GM13977 (cell line): ENCODE data around the gene HCK.
A peak's percentile ranks its signal among the peaks of the same experiment; 100 is the strongest.

Source experiments
- DNase-seq: peaks from one replicate; pipeline ENCODE4 v3.0.0; 2012; ENCODE audit warnings: low spot score
- in situ Hi-C: fragments of 300-500 bp; cut with MboI; formaldehyde crosslinking; loops from one replicate; pipeline ENCODE4 v1.12.0; 2022; ENCODE audit warnings: low sequenced_read_pairs, low pct_unique_long_range_greater_than_20kb, mixed read lengths, inconsistent platforms; ENCODE audit not compliant: unreplicated experiment
- TF ChIP-seq, protein P1 (sequence below): IDR thresholded peaks from 2 replicates; pipeline ENCODE4 v1.5.1; 2012; ENCODE audit warnings: mild to moderate bottlenecking, control low read depth; ENCODE audit not compliant: insufficient read depth; ENCODE audit errors: extremely low read depth, missing control alignments

The HCK gene

DNA sequence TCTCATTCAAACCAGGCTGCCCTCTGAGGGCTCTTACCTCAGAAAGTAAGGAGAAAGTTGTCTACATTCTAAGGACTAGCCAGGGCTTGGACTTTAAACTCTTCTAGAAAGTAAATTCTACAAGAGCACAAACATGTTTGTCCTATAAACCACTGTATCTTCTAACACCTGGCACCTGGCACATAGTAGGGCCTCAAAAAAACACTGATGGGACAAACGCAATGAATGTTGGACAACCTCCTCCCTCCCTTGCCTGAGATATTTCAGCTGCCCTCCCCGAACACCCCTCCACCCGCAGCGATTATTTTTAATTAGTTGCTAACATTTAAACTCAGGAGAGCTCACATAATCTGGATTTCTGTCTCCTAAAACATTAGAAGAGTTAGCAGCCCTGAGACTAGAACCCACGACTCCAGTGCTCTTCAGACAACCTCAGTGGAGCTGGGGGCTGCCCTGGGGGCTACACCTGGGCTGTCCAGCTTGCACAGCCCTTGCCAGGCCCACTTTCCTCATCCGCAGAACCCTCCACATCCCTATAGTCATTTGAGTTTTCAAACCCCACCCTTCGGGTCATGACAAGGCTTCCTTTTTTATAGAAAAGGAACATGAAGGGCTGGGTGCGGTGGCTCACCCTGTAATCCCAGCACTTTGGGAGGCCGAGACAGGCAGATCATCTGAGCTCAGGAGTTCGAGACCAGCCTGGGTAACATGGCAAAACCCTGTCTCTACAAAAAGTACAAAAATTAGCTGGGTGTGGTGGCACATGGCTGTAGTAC is 4.9 kb downstream of the HCK start:
- in situ Hi-C loops, result no loop called here

DNA sequence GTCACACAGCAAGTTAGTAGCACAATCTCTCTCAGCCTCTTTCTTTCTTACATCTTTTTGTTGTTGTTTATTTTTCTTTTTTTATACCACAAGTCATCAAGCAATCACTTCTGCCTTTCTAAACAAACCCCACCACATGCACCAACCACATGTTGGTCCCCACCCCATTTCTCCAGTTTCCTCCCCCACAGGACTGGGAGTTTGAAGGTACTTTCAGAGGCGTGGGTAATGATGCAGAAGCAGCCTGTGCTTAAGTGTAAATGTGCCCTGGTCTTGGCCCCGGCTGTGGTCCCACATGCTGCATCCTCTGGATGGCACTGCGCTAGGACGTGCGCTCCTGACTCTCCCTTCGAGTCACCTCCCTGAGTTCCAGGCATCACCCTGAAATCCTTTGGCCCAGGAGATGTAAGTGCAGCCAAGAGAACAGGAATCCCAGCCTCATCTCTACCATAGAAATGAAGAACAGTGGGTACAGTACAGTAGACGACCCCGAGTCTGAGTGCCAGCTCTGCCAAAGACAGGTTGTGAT is 5.7 kb downstream of the HCK start:
- TF ChIP-seq, protein P1, sequence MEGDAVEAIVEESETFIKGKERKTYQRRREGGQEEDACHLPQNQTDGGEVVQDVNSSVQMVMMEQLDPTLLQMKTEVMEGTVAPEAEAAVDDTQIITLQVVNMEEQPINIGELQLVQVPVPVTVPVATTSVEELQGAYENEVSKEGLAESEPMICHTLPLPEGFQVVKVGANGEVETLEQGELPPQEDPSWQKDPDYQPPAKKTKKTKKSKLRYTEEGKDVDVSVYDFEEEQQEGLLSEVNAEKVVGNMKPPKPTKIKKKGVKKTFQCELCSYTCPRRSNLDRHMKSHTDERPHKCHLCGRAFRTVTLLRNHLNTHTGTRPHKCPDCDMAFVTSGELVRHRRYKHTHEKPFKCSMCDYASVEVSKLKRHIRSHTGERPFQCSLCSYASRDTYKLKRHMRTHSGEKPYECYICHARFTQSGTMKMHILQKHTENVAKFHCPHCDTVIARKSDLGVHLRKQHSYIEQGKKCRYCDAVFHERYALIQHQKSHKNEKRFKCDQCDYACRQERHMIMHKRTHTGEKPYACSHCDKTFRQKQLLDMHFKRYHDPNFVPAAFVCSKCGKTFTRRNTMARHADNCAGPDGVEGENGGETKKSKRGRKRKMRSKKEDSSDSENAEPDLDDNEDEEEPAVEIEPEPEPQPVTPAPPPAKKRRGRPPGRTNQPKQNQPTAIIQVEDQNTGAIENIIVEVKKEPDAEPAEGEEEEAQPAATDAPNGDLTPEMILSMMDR, result no peak
- DNase-seq, result no peak
- in situ Hi-C loops, result no loop called here

More for the DNA sequence above, 4.9 kb downstream of the HCK start:
- DNase-seq, result no peak
- TF ChIP-seq, protein P1, result no peak

DNA sequence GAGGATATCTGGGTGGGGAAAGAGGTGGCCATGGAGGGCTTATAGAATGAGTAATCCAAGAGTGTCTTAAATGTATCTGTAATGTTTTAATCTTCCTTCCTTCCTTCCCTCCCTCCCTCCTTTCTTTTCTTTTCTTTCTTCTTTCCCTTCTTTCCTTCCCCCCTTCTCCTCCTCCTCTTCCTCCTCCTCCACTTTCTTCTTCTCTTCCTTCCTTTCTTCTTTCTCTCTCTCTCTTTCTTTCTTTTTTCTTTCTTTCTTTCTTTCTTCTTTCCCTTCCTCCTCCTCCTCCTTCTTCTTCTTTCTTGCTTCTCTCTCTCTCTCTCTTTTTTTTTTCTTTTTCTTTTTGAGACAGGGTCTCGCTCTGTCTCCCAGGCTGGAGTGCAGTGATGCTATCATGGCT is 7.1 kb downstream of the HCK start:
- TF ChIP-seq, protein P1, result no peak
- in situ Hi-C loops, result no loop called here
- DNase-seq, result no peak

GRCh38 chr20:32062776-32063170 is 10.7 kb downstream of the HCK start:
- TF ChIP-seq, protein P1, result no peak
- peak; percentile 37 for DNase-seq
- in situ Hi-C loops, result no loop called here

- TF ChIP-seq, protein P1, result no peak
- DNase-seq, result no peak
- in situ Hi-C loops, result no loop called here
These were observed 11.7 kb downstream of the HCK start for GRCh38 chr20:32063695-32064094.

GRCh38 chr20:32064667-32065066 is 12.6 kb downstream of the HCK start:
- TF ChIP-seq, protein P1, result no peak
- in situ Hi-C loops, result no loop called here
- peak; percentile 34 for DNase-seq
